BJ (cell line): Measurements from ENCODE around the gene AGXT. TPM values are rescaled to one million over a fixed set of nuclear protein-coding genes. Genes with fewer than 3 reads are reported as not detected.

Experiments used
- CTCF ChIA-PET: fragments of 350-600 bp; formaldehyde crosslinking; extraction: SDS; loops from one replicate; lab custom pipeline; 2021; ENCODE audit warnings: antibody characterized with exemption, inconsistent platforms; lab: Yijun Ruan, JAX
- POLR2A ChIA-PET: fragments of 300-600 bp; sonication (Branson Sonifier 250); formaldehyde crosslinking; extraction: SDS; loops from one replicate; lab custom pipeline; 2021; ENCODE audit warnings: antibody characterized with exemption; lab: Charles Lee
- DNase-seq: peaks from one replicate; pipeline ENCODE4 v3.0.0-alpha.2; 2011; ENCODE audit warnings: low read depth
- H3K27me3 ChIP-seq: 2 replicates; pipeline ENCODE4 v1.6.0; 2011; ENCODE audit warnings: low read length; ENCODE audit not compliant: control insufficient read depth, insufficient read depth
- H3K36me3 ChIP-seq: 2 replicates; pipeline ENCODE4 v1.5.1; 2011; ENCODE audit warnings: low read length; ENCODE audit not compliant: control insufficient read depth, insufficient read depth
- H3K4me3 ChIP-seq: 2 replicates; pipeline ENCODE4 v1.5.1; 2011; ENCODE audit warnings: low read depth, mild to moderate bottlenecking, control low read depth, low read length
- CTCF ChIP-seq: IDR thresholded peaks from 2 replicates; pipeline ENCODE4 v1.5.1; 2011; ENCODE audit warnings: low read depth, mild to moderate bottlenecking, control low read depth, inconsistent platforms, low read length, moderate library complexity; ENCODE audit not compliant: insufficient read depth
- polyA plus RNA-seq: library from polyadenylated mRNA; depleted of rRNA; stranded (reverse); fragments of >200 nt; gene quantifications from 2 replicates; pipeline ENCODE4 v1.2.3, GENCODE V29; 2011

The AGXT gene
- polyA plus RNA-seq, 1 experiment, result not detected

GRCh38 chr2:240903191-240904060 is 34.8 kb downstream of the AGXT start:
- DNase-seq, result no peak
- H3K36me3 ChIP-seq, result no peaks in the 10 kb centered on the region
- ChIA-PET CTCF (interaction anchor here (0.8 kb wide), 1 partner anchor 11 kb away, joined by 5 read pairs; no protein-coding TSS in a partner anchor), POLR2A (no interaction called here)
- no peak for TF ChIP-seq CTCF
- peaks cover 11% of the 10 kb centered on the region for H3K27me3 ChIP-seq
- no peak overlapping the region for H3K4me3 ChIP-seq

- CTCF ChIA-PET, result interaction anchor here (0.8 to 1.8 kb wide), 2 partner anchors 10 kb away, joined by 4 to 5 read pairs; no protein-coding TSS in a partner anchor
- POLR2A ChIA-PET, result no interaction called here
- peaks cover 11% of the 10 kb centered on the region for H3K27me3 ChIP-seq
- no peaks in the 10 kb centered on the region for H3K36me3 ChIP-seq
- TF ChIP-seq CTCF, result no peak
- H3K4me3 ChIP-seq, result no peak overlapping the region
- no peak for DNase-seq
These were observed 35.9 kb downstream of the AGXT start for GRCh38 chr2:240904216-240905175.

- no peak for TF ChIP-seq CTCF
- H3K4me3 ChIP-seq, result no peak overlapping the region
- no peaks in the 10 kb centered on the region for H3K36me3 ChIP-seq
- DNase-seq, result no peak
- ChIA-PET POLR2A (no interaction called here), CTCF (interaction anchor here (1.8 kb wide), 1 partner anchor 9 kb away, joined by 4 read pairs; no protein-coding TSS in a partner anchor)
- peaks cover 11% of the 10 kb centered on the region for H3K27me3 ChIP-seq
These were observed 36.7 kb downstream of the AGXT start for GRCh38 chr2:240905176-240905781.

GRCh38 chr2:240906141-240906910 is 37.7 kb downstream of the AGXT start, which contains the start of gene CROCC2:
CROCC2 (plus strand) TSS chr2:240906336; CDS start chr2:240906514, 178 bp downstream.
- ChIA-PET CTCF (interaction anchor here (1.8 kb wide), 1 partner anchor 8 kb away, joined by 4 read pairs; no protein-coding TSS in a partner anchor), POLR2A (no interaction called here)
- TF ChIP-seq CTCF, result no peak
- Histone ChIP-seq H3K36me3 (no peaks in the 10 kb centered on the region), H3K4me3 (no peak within 1 kb of the TSS), H3K27me3 (peaks cover 11% of the 10 kb centered on the region)
- no peak for DNase-seq
